Eye (tissue), 1 donor: ENCODE data around the gene TEX11.
"Not testable (repeated sequence)": the region's sequence is repeated elsewhere in the genome, so short reads cannot be mapped to it uniquely, and the experiment has no call there.

Source experiments
- DNase-seq: peaks from one replicate; pipeline ENCODE4 v3.0.0-alpha.2; 2015

TEX11 gene

DNA sequence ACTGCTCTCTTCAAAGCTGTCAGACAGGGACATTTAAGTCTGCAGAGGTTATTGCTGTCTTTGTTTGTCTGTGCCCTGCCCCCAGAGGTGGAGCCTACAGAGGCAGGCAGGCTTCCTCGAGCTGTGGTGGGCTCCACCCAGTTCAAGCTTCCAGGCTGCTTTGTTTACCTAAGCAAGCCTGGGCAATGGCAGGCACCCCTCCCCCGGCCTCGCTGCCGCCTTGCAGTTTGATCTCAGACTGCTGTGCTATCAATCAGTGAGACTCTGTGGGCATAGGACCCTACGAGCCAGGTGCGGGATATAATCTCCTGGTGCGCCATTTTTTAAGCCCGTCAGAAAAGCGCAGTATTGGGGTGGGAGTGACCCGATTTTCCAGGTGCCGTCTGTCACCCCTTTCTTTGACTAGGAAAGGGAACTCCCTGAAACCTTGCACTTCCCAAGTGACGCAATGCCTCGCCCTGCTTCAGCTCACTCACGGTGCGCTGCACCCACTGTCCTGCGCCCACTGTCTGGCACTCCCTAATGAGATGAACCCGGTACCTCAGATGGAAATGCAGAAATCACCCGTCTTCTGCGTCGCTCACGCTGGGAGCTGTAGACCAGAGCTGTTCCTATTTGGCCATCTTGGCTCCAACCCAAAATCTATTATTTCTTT is 338.5 kb downstream of the TEX11 start:
- not testable (repeated sequence) for DNase-seq

DNA sequence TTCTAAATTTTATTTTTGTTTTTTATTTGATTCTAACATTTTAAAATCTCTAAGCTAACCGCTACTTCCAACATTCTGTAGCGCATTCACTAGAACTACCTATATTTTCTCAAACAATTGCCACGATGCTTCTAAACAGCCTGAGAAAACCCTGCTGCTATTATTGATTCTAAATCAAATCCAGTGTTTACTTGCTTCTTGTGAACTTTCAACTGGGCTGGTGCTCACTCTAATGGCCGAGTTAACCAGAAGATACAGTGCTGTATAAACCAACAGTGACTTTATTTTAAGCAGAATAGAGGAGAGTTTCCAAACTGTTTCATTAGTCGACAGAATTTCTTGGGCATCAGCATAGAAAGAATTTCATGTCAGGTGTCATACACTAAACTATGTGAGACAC is 353.6 kb downstream of the TEX11 start:
- no peak for DNase-seq

DNA sequence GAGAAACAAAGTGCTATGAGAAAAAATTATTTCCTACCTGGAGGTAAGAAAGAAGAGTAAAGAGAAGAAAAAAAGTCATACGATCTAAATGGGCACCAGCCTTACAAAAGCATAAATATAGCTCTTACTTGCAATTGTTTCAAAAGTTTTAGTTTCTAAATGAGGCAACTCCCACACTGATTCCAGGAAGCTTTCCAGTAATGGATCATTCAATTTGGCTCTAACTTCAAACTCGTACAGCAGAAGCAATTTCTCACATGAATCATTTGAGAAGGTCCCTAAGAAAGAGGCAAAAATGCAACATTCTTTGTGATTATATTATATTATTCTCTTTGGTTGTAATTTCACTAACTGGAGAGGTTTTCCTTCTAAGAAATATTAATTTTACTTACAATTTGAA is 354.0 kb downstream of the TEX11 start:
- no peak for DNase-seq

DNA sequence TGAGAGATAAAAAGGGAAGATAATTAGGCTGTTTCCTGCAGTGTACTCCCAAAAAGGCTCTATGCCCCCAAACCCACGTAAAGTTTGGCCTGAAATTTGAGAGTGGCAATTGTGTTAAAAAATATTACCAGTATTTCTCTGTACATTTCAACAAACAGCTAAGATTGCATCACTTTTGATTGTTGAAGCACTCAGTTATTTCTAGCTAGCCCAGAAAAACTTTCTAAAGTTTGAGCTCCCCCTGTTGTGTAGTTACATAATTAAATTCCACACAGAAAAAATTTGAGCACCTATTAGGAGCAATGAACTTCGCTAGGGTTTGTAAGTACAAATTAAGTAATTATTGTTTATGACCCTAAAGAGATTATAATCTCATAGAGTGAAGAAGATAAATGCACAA is 354.4 kb downstream of the TEX11 start:
- no peak for DNase-seq

DNA sequence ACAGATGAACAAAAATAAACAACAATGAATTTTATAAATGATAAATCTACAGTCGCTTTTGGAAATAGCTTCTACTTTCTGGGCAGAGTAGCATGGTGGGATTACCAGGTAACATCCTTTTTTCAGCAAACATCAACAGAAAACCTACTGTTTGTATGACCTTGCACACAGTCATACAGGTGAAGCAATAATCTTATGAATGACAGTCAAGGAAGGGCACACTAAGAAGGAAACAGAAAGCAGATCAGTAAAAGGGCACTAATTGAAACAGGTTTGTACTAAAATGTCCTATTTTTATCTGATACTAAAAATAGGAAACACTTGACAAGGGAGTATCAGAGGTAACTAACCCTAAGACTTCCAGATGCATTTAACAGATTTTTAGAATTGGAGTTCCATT is 355.0 kb downstream of the TEX11 start:
- DNase-seq = no peak

DNA sequence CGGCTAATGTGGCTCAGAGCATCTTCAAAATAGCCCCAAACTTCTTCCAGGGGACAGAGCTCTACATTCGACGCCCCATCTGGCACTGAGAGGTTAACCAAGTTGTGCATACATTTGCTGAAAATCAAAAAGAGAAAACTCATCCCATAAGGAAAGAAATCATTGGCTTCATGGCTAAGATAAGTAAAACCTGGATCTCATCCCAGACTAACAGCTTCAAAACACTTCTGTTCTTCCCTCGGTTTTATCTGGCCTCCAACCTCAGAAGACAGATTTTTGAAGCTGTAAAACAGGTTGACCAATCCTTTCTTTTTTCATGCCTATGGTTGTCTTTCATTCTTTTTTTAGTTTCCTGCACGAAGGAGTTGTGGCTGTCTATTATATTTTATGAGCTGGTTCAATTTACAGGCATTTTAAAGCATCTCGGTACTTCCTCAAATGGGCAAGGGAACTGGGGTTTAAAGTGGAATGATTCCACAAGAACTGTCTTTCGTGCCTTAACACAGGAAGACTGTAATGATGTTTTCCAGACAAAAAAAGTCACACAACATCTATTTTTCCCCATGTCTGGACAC is 356.3 kb downstream of the TEX11 start:
- DNase-seq = no peak

DNA sequence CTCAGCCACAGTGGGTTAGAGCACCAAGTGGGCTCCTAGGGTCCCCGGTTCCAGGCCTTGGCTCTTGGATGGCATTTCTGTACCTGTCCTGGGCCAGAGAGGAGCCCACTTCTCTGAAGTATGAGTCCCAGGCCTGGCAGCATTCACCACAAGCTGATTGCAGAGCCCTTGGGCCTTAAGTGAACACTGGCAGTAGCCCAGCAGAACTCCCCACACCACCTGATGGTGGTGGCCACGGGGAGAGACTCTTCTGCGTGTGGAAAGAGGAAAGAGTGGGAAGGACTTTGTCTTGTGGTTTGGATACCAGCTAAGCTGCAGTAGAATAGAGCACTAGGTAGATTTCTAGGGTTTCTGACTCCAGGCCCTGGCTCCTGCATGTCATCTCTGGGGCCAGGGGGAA is 359.1 kb downstream of the TEX11 start:
- DNase-seq = no peak

DNA sequence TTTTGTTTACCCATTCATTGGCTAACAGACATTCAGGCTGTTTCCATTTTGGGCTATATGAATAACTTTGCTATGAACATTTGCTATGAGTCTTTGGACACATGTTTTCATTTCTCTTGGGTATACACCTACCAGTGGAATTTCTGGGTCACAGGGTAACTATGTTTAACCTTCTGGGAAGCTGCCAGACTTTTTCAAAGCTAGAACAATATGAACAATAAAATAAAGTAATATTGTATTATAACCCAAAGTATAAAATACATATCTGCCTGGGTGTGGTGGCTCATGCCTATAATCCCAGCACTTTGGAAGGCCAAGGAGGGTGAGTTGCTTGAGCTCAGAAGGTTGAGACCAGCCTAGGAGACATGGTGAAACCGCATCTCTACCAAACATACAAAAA is 373.3 kb downstream of the TEX11 start:
- DNase-seq = no peak

DNA sequence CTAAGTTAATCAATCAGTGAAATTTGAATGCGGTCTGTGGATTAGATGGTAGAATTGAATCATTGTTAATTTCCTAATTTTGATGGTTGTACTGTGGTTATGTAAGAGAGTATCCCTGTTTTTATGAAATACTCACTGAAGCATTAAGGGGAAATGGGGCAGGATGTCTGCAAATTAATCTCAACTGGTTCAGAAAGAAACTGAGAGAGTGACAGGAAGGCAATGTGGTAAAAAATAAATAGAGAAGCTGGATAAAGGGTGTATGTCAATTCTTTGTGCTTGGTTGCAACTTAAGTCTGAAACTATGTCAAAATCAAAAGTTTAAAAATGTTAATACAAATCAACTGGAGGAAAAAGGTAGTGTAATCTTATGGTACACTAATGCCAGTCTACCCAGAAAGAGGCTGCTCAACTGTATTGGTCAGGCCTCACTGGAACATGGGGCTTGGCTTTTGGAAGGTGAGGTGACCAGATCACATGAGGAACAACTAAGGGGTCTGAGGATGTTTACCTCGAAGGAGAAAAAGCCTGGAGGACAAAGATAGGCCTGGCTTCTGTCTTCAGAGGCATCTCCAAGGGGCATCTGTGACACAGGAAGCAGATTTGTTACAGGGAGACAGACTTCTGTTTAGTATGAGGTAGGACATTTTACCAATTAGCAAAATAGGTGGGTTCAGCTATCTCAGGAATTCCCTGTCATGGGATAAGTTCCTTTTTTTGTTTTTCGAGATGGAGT is 380.7 kb downstream of the TEX11 start:
- DNase-seq = no peak

DNA sequence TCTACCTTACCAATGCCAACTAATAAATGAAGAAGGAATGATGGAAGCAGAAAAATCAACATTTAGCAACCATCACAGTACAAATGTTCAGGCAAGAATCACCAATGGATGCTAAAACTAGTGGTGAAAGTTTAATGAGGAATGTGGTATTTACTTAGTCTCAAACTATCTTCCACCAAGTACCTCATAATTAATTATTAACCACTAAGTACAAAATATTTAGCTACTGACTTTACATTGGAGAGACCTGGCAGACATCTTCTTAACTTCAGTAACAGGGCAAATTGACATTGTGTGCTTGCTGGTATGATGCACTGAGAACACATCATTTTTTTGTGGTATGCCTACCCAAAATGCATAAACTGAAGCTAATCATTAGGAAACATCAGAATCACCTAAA is 381.5 kb downstream of the TEX11 start:
- no peak for DNase-seq

DNA sequence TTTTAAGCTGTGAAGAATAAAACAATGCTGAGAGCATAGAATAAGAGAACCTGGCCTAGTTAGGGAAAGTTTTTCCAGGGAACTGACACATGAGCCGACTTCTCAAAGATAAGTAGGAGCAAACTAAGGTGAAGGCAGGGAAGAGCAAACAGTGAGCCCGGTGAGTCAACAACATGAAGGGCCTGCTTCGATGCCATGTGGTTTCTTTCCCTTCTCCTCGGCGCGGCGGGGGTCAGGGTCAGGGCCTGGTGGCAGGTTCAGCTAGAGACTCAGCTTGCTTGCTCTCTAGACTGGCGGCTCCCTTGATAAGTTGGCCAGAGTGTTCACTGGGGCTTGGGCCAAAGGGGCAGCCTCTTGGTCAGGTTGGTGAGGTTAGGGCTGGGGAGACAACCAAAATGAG is 382.8 kb downstream of the TEX11 start:
- DNase-seq = no peak

DNA sequence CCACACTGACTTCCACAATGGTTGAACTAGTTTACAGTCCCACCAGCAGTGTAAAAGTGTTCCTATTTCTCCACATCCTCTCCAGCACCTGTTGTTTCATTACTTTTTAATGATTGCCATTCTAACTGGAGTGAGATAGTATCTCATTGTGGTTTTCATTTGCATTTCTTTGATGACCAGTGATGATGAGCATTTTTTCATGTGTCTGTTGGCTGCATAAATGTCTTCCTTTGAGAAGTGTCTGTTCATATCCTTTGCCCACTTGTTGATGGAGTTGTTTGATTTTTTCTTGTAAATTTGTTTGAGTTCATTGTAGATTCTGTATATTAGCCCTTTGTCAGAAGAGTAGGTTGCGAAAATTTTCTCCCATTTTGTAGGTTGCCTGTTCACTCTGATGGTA is 392.8 kb downstream of the TEX11 start:
- not testable (repeated sequence) for DNase-seq

DNA sequence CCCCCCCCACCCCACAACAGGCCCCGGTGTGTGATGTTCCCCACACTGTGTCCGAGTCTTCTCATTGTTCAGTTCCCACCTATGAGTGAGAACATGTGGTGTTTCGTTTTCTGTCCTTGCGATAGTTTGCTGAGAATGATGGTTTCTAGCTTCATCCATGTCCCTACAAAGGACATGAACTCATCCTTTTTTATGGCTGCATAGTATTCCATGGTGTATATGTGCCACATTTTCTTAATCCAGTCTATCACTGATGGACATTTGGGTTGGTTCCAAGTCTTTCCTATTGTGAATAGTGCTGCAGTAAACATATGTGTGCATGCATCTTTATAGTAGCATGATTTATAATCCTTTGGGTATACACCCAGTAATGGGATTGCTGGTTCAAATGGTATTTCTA is 393.2 kb downstream of the TEX11 start:
- DNase-seq = not testable (repeated sequence)

DNA sequence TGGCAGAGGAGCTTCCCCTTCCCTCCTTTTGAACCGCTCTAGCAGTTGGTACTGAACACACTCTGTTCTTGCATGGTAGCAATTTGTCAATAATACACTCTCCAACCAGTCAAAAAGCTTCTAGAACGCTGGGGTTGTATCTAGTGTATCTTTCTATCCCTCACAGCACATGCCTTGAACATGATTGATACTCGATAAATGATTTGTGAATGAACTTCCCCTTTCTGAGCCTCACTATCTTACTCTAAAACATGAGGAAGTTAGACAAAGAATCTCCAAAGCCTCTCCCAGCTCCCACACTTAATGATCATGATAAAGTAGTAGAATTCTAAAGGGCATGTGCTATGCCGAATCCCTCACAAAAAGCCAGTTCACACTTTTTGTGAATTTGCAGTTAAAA is 399.4 kb downstream of the TEX11 start:
- DNase-seq = no peak

DNA sequence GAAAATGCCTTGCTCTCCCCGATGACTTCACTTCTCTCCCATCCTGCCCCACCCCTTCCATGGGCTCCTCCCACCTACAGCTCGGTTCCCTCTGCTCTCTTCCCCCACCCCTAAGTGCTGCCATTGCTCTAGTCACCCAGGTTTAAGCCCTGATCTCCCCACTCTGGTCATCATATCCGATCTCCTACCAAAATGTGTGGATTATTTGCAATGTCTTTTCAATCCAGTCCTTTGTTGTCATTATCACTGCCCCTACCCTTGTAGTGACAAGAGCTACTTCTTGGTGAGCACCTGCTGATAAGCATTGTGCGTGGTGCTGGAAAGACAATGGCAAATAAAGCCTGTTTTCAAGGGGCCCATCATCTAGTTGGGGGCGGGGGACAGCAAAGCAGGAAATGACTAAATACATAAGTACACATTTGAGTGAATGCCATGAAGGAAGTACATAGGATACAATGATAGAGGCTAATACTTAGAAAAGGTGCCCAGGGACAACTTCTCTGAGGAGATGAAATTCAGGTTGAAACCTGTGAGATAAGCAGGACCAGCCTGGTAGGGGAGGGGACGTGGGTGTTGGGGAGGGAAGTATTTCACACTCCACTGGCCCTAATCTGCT is 400.1 kb downstream of the TEX11 start:
- DNase-seq = no peak

DNA sequence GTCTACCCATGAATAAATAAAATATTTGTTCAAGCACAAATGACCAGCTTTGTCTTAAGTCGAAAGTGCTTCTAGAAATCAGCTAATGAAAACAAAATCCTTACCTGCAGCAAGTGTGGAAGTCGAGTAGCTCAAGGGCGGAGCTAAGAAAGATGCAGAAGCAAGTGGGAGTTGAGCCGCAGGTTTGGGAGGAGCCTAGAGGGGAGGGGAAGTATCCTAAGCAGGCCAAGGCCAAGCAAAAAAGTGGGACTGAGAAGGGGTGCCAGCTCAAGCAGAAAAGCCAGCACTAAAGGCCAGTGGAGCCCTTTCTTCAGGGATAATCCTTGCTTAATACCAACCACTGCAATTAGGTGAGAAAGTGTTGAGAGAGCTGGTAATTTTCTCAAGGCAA is 403.1 kb downstream of the TEX11 start:
- DNase-seq = no peak

DNA sequence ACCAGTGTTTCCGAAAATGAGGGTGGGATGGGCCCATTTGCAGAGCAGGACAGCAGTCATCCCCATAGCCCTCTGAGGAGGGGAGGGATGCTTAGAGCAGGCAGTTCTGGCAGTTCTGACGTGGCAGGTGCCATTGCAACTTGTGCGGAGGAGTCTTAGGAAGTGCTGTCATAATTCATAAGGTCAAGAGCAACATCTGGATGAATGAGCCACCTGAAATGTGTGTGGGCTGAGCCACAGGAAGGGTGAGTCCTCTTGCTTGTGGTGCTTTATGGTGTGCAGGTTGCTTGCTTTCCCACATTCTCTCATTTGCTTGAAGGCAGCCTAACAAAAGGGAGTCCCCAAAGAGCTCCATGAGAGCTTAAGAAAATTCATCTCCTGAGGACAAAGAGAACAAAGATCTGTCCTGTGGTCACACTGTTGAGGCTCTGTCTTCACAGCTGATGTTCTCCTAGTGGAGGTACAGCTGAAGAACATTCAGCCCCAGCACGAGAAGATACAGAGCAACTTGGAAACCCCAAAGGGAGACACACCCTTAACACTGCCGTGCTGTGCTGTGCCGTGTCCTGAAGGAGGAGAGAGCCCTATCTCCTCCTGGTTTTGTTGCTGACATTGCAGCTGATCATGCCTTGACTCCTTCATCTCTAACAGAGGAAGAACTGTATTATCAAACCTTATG is 403.6 kb downstream of the TEX11 start:
- DNase-seq = no peak

DNA sequence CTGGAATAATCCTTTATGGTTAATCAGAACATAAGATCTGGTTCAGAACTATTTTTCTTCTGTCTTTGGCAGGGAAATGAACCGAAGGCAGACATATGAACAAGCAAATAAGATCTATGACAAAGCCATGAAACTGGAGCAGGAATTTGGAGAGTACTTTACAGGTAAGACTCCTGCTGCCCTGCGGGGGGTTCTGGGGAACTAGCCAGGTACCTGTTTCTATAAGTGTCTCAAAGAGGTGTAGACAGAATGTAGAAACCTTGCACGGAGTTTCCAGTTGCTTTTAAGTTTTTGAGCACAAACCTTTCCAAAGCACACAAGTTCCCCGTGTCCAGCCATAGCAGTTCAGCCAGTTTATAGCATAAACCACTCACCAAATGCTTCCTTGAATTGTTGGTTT is 407.7 kb downstream of the TEX11 start:
- no peak for DNase-seq

DNA sequence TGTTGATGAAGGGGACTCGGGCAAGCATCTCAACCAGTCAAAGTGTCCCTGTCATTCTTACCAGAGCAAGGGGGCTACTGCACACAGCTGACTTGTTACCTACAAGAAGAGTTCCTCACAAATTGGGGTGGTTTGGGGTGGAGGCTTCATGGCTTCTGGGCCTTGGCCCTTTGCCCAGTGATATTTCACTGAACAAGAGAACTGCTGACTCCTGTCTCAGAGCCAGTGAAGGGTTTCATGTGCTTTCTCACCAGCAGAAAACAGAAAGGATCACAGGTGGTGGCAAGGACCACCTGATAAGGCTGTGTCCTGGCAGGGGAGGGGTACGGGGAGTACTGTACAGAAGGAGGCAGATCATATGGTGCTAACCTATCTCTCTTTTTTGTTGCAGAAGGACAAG is 410.4 kb downstream of the TEX11 start:
- DNase-seq = no peak

DNA sequence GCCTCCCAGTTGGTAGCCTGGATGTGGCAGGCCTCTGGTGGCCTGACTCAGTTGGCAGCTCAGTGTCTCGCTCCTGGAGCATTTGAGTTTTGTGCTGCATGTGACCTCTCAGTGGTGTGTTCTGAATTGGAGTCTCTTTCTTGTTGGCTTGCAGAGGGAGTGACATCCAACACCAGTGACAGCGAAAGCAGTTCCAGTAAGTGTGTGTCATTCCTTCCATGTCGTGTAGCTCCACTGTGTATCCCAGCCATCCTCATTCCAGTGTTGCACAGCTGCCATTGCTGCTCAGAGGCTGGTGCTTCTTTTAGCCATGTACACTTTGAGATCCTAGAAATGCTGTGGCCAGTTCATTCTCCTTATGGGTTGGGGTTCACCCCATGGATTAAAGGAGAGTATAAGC is 411.5 kb downstream of the TEX11 start:
- DNase-seq = no peak

DNA sequence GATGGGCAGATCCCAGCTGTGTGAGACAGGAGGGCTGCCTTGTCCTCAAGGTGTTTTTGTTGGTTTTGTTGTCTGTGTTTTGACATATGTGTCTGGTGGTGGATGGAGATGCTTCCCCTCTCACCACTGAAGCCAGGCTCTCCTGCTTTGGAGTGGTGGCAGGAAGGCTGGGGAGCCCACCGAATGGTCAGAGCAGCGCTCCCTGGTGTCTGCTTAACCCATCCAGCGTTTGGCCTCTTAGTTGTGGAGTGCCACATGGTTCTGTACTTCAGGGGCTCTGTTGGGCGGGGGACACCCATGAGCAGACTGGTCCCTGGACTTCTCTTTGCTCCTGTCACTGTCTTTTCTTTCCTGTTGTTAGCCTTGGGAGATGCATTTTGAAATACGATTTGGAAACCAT is 412.0 kb downstream of the TEX11 start:
- DNase-seq = no peak

DNA sequence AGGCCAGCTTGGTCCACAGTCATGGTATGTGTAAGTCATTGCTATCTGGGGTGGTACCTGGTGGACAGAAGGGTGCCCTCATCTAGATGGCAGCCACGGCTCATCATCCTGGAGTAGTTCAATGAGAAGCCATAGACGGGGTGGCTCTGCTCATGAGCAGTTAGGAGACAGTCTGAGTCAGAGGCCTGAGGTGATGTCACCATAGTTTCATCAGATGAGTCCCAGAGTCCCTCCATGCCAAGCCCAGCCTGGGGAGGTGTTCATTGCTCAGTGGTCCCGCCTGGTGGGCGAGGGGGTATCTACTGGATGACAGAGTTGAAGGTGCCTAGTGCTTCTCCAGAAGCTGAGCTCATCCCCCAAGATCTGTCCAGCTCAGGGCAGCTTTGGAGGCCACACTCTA is 414.1 kb downstream of the TEX11 start:
- no peak for DNase-seq

DNA sequence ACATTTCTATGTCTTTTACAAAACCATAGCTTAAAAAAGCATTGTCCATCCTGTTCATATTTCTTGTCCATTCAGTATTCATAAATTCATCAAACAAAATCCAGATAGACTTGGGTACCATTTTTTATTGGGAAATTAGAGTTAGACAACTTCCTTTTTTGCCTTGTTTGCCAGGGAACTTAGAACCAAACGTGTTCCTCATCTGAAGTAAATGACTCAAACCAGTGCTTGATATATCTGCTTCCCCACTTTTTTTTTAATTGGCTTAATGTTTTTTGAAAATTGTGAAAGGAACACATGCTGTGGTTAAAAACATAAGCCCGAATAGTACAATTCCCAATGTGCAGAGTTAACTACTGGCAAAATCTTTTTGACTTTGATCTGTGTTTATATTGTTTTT is 419.7 kb downstream of the TEX11 start:
- DNase-seq = no peak

DNA sequence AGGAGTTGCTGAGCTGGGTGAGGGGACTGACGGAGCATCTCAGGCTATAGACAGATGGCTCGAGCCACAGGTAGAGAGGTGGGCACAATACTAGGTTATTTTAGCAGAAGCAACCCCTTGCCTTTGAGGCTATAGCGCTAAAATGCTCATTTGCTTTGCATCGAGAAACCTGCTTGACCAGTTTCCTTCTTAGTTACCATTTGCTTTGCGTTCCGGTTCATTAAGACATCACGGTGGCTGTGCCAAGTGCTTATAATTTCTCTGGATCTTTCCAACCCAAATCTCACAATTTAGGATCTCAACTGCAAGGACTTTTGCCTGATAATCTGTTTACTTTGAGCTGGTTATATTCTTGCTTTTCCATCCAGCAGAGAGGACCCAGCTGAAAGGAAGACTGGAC is 423.0 kb downstream of the TEX11 start:
- DNase-seq = no peak
